Putamen (tissue), 1 donor: ENCODE measurements around the gene PRKAR1B.
A peak's percentile ranks its signal among the peaks of the same experiment; 100 is the strongest.

Experiments used
- DNase-seq: peaks from one replicate; pipeline ENCODE4 v3.0.0-alpha.2; 2016; ENCODE audit warnings: low spot score

PRKAR1B gene

DNA sequence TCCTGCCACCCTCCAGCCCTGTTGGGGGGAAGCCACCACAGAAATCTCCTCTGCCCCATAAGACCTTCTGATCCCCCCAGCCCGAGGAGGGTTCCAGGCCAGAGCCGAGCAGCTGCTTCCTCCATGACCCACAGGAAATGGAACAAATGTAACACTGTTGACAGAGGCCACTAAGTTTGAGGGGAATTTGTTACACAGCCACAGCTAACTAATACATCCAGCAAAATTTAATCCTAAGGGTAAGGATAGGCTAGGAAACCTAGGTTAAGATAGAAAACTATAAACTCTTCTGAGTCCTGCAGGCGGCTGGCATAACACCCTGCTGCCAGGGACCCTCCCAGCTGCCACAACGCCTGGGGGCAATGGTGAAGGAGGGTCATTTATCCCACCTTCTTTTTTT, 140.6 kb downstream of the PRKAR1B start:
- DNase-seq = no peak

DNA sequence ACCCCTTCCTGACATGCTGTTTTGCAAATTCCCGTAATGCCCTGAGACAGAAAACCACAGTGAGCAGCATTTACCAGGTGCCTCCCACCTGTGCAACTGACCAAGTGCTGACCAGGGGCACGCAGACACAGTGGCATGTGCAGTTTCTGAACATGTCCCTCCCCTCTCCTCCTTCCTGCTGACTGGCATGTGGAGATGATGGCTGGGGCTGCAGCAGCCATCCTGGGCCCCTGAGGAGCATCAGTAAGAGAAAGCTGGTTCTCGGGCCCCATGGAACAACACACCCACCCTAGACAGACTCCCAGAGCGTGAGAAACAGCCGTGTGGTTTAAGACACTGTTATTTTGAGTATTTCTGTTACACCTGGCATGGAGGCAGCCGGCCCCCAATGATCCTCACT, 141.2 kb downstream of the PRKAR1B start:
- DNase-seq = no peak

DNA sequence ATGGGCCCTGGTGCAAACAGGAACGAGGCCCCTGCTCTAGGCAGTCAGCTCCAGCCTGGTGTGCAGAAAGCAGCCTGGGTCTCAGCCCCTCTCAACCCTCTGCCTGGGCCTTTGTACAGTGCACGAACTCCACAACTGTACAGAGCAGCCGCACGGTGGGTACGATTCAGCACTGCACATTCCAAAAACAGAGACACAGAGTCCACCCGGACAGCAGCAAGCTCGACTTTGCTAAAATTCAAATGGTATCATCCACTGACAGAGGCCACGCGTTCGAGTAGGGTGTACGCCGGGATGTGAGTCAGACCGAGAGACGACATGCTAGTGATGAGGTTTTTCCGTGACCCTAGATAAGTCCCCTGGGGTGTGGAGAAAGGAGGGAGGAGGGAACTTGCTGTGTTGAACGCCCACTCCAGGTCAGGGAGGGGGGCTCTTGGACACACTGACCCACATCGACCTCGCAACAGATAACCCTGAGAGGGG, 141.8 kb downstream of the PRKAR1B start:
- no peak for DNase-seq

DNA sequence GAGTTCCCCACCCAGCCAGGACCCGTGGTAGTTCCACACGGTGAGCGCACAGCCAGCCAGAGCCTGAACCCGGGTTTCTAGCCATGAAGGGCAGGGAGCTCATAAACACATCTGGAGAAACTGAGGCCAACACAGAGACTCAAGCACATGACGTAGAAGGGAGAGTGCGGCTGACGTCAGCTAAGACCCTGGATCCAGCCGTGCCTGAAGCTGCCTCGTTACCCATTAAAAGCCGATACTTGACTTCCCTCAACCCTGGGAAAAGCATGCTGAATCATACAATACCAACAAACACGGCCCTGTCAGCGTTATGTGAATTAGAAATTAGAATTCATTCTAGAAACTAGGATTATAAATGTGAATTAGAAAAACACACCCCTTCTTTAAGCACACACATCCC, 142.3 kb downstream of the PRKAR1B start:
- DNase-seq = no peak

DNA sequence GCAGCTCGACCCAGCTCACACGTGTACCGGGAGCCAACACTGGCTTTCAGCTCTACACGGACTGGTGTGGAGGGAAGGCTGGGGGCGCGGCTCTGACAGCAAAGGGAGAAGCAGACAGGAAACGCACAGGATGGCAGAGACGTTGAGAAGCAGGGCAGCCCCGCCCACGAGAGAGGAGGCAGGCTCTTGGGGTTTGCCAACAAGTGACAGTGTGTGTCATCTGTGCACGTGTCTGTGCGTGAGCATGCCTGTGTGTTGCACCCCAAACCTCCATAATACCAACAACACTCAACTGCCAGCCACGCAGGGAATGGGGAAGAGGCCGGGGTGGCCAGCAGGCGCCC, 143.0 kb downstream of the PRKAR1B start:
- no peak for DNase-seq

DNA sequence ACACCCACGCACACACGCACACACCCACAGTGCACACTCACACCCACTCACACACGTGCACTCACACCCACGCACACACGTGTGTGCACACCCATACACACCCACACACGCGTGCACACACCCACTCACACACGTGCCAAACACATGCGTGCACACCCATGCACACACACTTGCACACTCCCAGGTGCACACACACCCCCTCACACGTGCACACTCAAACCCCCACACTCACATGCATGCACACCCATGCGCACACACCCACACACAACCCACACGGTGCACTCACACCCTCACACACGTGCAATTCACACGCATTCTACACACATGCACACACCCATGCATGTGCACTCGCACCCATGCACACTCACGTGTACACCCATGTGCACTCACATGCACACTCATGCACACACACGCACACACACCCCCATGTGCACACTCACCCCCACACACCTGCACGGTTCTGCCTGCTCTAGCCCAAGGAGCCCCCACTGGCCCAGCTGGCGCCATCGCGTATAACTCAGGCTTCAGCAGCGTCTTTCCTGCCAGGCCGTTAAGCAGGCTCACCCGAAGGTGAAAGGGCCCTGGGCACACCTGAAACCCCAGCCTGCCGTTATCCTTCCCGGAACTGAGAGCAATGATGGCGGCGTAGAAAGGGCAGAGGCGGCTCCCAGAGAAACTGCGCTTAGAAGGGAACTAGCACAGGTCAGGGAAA, 143.5 kb downstream of the PRKAR1B start:
- no peak for DNase-seq

DNA sequence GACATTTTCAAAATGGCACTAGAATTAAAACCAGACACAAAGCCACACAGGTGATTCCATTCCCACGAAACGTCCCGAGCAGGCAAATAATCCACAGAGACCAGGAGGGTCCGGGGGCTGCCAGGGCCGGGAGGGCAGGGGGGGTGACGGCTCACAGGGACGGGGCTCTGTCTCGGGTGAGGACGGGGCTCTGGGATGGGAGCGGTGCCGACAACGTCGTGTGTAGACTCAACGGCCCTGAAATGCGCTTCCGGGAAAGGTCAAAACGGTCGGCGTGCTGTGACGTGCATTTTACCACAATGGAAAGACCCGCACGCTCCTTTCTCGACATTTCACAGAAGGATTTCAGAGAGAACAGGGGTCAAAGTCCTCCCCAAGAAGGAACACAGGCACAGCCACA, 144.2 kb downstream of the PRKAR1B start:
- no peak for DNase-seq

DNA sequence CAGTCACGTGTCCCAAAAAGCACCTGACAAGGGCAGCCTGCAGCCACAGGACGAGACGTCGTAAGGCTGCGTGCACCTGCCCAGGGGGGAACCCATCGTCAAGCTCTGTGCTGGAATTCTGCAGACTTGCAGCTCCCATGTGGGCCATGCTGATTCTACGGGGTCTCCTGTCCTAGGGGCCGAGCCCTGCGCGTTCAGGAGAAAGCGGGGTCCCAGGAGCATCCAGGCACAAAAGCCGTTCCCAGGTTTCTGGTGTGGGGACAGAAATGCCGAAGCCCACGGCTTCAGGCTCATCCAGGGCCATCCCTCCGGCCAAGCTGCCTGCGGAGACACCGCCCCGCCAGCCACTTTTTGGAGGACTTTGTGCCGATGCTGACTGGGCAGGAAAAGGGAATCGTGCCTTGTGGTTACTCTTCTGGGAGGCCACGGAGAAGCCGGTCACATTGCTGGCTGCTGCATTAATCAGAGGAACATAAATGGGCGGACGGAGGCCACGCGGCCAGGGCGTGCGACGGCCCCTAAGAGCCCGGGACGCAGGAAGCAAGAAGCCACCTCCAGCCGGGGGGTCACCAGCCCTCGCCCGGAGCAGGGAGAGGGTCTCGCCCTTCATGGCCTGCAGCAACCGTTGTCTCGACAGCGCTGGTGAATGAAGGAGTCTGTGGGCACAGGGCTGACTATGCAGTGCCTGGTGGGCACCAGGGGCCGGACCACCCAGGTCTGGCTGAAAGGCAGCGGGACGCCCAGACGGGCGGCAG, 144.8 kb downstream of the PRKAR1B start:
- no peak for DNase-seq

DNA sequence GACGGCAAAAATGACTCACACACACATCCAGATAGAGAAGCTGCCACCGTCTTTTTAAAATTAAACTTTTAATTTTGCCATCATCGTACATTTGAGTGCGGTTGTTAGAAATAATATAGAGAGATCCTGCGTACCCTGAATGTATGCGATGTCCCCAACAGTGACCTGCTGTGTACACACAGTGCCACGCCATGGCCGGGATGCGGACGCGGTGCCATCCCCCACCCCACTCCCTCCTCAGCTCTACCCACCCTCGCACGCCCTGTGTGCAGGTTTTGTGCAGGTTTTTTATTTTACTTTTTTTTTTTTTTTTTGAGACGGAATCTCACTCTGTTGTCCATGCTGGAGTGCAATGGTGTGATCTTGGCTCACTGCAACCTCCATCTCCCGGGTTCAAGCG, 148.7 kb downstream of the PRKAR1B start:
- DNase-seq = no peak

DNA sequence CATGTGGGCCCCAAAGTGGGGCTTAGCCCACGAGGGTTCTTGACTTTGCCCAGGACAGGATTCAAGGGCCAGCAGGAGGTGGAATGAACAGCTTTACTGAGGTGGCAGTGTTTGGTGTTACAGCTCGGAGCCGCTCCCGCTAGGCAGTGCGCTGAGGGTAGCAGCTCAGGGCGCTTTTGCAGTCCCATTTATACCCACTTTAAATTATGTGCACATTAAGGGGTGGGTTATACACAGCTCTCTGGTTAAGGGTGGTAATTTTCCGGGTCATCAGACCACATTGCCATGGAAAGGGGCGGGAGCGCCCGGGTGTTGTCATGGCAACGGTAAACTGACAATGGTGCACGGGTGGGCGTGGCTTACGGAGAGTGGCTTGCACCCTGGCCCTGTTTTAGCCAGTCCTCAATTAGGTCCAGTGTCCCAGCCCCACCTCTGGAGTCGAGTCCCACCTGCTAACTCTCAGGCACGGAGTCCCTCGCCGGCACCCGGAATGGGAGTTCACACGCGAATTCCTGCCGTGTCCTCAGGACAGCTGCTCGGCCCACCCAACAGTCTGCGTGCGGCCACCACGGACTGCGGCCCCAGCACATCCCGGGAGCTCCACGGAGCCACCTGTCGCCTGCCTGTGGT, 149.2 kb downstream of the PRKAR1B start:
- DNase-seq = no peak

DNA sequence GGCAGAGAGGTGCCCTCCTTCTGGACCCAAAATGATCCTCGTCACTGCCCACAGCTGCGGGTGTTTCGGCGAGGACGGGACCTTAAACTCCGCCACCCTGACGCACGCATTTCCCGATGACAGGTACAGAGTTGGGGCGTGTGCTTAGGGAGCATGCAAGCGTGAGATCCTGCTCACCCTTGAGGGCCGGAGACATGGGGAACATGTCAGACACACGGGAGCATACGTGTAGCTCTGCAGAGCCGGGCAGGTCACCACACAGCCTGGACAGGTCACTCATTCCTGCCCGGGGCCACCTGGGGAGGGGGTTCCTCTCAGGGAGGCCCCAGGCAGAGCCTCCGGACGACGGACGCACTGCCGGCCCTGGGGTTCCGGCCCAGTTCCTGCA, 149.8 kb downstream of the PRKAR1B start:
- DNase-seq = no peak

DNA sequence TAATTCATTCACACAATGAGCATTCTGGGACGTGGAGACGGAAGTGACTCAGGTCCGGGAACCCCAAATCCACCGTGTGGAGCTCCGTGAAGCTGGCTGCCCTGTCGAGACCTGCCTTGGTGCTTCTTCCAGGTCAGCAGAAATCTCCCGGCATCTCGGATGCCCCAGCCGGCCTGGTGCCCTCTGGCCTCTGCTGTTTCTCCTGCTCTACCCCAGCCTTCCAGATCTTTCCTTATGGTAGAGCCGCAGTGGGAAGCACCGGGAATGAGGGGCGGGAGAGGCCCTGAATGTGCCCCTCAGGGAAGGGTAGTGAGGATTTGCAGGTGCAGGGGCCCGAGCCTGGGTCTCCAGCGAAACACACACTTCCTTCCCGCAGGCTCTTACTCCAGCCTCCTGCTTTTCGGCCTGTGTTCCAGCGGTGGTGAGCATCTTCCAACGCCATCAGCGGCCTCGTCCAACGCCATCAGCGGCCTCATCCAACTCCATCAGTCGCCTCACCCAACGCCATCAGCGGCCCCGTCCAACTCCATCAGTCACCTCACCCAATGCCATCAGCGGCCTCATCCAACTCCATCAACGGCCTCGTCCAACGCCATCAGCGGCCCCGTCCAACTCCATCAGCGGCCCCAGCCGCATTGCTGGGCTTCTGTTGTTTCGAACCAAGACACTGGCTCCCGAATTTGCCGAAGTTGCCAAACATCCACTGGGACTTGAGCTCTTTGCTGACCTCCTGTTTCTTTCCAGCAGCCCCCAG, 150.4 kb downstream of the PRKAR1B start:
- DNase-seq = no peak

DNA sequence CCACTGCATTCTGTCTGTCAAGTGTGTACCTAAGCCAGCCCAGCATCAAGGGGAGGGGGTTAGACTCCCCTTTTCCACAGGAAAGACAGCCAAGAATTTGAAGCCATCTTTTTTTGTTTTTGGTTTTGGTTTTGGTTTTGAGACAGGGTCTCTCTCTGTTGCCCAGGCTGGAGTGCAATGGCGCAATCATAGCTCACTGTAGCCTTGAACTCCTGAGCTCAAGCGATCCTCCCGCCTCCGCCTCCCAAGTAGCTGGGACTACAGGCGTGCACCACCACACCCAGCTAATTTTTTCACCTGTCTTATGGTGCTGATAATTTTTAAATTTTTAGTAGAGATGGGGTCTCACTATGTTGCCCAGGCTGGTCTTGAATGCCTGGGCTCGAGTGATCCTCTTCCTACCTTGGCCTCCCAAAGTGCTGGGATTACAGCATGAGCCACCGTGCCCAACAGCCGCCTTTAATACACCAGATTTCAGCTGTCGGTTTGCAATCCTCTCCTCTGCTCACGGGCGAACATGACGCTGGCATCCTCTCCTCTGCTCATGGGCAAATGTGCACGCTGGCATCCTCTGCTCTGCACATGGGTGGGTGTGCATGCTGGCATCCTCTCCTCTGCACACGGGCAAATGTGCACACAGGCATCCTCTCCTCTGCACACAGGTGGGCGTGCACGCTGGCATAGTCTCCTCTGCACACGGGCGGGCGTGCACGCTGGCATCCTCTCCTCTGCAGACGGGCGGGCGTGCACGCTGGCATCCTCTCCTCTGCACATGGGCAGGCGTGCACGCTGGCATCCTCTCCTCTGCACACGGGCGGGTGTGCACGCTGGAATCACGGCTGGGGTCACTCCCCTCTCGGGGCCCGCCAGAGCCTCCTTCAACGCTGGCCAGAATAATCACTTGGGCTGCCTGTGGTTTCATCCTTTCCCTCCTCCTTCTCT, 151.4 kb downstream of the PRKAR1B start:
- DNase-seq = peak; percentile 45

DNA sequence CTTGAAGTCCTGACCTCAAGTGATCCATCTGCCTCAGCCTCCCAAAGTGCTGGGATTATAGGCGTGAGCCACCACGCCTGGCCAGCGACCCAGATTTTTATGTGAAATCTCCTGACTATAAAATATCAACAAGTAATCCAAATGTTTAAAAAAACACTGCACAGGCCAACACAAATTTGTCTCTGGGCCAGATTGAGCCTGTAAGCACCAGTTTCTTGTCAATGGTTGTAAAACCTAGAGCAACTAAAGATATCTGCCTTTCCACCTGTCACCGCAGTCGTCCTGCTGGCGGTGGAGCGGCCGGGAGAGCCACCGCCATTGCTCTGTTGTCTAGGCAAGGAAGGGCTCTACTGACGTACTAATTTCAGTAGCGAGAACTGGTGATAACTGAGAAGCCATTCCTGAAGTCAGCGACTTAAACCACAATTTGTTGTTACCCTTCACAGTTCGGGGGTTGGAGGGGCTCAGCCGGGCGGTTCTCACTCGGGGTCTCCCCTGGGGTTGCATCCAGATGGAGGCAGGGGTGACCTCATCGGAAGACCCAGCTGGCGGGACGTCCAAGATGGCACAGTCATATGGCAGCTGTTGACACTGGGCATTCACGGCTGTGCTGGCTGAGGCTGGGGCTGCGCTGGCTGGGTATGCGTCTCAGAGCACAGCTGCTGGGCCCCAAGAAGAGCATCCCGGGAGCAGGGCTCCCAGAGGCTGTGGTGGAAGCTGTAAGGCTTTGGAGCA, 152.3 kb downstream of the PRKAR1B start:
- no peak for DNase-seq

DNA sequence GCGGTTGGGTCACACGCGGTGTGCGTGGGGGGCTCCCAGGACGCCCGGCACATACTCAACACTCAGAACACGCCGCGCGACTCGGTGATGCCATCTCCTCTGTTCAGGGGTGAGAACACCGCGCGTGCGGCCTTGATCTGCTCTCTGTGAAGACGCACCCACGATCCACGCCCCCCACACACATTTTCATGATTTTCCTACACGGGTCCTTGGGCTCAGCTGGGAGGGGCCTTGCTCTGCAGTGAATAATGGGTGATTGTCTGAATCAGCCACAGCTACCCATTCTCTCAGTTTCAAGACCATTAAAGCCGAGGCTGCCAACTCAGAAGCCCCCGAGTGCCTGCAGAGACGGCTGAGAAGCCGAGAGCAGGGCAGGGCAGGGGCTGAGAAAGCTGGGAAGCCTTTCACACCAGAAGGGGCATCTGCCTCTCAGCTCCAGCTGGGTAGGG, 153.1 kb downstream of the PRKAR1B start:
- no peak for DNase-seq

DNA sequence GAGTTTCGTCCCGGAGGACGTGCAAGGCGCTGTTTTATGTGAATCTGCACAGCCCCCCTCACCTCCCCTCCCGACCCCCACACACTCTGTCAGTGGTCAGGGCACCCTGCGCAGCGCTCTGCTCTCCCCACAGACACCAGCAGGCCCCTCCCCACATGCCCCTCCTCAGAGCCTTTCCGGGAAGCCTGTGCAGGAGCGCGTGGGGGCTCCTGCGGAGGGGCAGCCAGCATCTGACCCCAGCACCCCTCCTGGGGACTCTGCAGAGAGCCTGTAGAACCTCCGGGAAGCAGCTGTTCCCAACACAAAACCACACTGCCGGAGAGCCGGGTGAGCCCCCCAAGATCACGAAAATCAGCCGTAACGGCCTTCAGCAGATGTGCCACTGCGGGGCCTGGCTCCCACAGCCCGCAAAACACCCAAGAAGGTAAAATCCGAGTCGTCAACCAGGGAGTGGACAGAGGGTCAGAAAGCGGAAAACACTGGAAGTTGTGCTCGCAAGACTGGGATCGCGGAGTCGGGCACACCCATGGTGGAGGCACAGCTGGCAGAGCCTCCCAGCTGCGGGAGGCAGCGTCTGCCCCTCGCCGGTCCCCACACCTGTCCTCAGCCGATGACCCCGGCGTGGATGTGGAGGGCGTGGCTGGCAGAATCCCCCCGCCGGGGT, 153.7 kb downstream of the PRKAR1B start:
- DNase-seq = no peak

DNA sequence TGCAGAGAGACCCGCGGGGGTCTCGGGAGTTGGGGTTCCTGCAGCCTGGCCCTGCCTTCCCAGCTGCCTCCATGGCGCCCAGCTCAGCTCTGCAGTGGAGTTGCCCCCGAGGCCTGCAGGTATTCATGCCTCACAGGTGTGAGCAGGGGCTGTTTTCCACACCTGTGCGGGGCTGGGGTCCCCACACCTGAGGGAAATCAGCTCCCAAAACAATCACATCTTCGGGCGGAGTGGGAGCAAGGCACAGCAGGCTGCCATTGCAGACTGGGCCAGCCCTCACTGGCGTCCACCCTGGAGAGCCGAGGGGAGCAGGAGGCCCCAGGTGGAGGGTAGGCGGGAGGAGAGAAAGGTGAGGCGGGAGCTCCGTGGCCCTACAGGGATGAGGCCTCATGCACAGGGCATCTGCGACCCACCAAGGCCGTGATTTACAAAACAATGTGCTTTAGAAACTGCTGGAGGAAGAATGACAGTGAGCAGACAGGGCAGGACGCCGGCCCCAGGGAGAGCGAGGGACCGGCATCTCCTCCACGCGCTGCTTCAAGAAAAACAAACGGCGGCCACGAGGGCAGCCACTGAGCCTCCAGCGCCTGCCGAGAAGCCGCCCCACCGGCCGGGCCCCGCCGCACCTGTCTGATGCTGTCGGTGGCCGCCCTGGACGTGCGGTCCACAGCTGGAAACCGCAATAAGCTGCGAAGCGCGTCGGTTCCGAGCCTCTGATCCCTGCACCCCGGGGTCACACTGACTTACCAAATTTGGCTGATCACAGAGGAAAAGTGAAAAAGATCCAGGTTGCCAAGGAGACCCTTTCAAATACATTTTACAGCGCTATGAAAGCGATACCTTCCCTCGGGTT, 154.4 kb downstream of the PRKAR1B start:
- no peak for DNase-seq

DNA sequence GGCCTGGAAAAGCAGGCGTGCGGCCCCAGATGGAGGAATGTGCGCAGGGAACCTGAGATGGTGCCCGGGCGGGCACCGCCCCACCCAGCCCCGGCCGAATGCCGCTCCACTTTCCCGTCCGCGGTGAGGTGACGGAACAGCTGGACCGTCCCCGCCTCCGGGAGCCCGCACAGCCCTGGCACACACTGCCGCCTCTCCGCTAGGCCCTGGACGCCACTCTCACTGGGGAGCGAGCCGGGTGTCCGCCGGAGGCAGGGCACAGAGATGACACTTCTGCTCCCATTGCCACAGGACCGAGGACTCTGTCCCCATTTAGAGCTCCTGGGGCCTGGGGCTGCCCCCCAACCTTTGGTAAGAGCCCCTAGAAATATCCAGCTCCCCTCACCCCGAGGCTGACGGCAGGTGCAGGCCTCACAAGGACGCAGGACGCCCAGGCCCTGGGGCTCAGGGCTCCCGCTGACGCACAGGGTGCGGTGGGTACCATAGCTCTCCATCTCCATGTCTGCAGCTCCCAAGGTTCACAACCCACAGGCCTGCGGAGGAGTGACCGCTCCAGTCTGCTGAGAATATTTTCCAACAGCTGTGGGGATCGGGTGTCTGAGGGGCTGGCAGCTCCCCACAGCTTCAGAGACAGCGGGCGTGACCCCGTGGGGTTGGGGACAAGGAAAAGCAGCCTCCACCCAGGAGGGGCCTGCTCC, 155.2 kb downstream of the PRKAR1B start:
- no peak for DNase-seq
